Bronchial epithelial cell (primary cell): ENCODE results near the gene TENT4A. TPM values are rescaled to one million over a fixed set of nuclear protein-coding genes. Genes with fewer than 3 reads are reported as not detected.
A peak's percentile ranks its signal among the peaks of the same experiment; 100 is the strongest.

Source experiments
- DNase-seq: peaks from one replicate; pipeline ENCODE4 v3.0.0-alpha.2; 2010; ENCODE audit warnings: low read depth
- FAIRE-seq: peaks from 2 replicates; lab custom pipeline; 2011; peaks lifted over from hg19 to GRCh38; lab: Jason Lieb, UNC
- H3K27me3 ChIP-seq: 2 replicates; pipeline ENCODE4 v1.5.1; 2011; ENCODE audit warnings: low read length; ENCODE audit not compliant: control insufficient read depth, insufficient read depth
- H3K36me3 ChIP-seq: 2 replicates; pipeline ENCODE4 v1.5.1; 2011; ENCODE audit warnings: low read length; ENCODE audit not compliant: control insufficient read depth, insufficient read depth
- H3K4me3 ChIP-seq: 2 replicates; pipeline ENCODE4 v1.5.1; 2011; ENCODE audit warnings: mild to moderate bottlenecking, low read depth, low read length, control low read depth
- total RNA-seq: library from RNA; depleted of rRNA; stranded (reverse); fragments of >200 nt; gene quantifications from 2 replicates; pipeline ENCODE4 v1.2.1, GENCODE V29; 2014
- TF ChIP-seq, protein P1 (sequence below): IDR thresholded peaks from 2 replicates; pipeline ENCODE4 v1.5.1; 2011; ENCODE audit warnings: mild to moderate bottlenecking, moderate library complexity, low read length, control low read depth, inconsistent platforms; ENCODE audit not compliant: insufficient read depth, severe bottlenecking

The TENT4A gene
- total RNA-seq, 1 donor from 2014 or later, result 6.8 TPM

DNA sequence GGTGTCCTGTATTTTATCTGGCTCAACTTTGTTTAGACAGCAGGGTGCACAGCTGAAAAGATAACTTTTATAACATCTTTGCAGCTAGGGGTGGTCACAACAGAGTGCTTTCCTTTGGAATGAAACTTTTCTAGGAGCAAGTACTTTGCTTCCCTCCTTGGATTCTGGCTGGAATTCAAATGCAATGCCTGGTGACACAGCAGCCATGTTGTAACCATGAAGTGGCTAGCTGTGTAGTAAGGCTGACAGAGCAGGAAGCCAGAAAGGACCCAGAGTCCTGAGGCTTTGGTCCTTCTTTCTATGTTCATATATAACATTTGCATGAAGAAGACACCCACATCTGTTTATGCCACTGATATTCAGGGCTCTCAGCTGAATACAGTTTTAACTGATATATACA is 48.1 kb downstream of the TENT4A start:
- TF ChIP-seq, protein P1, sequence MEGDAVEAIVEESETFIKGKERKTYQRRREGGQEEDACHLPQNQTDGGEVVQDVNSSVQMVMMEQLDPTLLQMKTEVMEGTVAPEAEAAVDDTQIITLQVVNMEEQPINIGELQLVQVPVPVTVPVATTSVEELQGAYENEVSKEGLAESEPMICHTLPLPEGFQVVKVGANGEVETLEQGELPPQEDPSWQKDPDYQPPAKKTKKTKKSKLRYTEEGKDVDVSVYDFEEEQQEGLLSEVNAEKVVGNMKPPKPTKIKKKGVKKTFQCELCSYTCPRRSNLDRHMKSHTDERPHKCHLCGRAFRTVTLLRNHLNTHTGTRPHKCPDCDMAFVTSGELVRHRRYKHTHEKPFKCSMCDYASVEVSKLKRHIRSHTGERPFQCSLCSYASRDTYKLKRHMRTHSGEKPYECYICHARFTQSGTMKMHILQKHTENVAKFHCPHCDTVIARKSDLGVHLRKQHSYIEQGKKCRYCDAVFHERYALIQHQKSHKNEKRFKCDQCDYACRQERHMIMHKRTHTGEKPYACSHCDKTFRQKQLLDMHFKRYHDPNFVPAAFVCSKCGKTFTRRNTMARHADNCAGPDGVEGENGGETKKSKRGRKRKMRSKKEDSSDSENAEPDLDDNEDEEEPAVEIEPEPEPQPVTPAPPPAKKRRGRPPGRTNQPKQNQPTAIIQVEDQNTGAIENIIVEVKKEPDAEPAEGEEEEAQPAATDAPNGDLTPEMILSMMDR, result no peak
- DNase-seq (no peak), FAIRE-seq (no peak)
- Histone ChIP-seq H3K36me3 (peaks cover 3% of the 10 kb centered on the region), H3K27me3 (no peaks in the 10 kb centered on the region), H3K4me3 (no peak overlapping the region)

DNA sequence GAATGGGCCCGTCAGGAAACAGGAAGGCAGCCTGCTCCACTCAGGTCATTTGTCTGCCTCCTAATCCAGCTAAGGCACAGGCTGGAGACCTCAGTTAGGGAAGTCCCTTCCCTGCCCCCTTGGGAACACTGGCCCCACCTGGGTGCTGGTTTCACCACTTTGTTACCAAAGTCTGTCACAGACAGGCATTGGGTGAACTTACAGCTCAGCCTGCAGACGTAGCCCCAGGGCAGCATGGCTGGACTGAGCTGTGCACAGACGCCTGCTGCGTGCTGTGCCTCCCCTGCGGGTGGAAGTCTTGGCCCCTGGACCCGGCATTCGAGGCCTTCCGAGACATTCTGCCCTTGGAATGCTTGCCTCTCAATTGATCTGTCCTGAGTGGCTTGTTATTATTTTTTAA is 48.9 kb downstream of the TENT4A start:
- H3K4me3 ChIP-seq, result no peak overlapping the region
- FAIRE-seq (no peak), DNase-seq (no peak)
- H3K27me3 ChIP-seq, result no peaks in the 10 kb centered on the region
- TF ChIP-seq, protein P1, result no peak
- H3K36me3 ChIP-seq, result peaks cover 2% of the 10 kb centered on the region

DNA sequence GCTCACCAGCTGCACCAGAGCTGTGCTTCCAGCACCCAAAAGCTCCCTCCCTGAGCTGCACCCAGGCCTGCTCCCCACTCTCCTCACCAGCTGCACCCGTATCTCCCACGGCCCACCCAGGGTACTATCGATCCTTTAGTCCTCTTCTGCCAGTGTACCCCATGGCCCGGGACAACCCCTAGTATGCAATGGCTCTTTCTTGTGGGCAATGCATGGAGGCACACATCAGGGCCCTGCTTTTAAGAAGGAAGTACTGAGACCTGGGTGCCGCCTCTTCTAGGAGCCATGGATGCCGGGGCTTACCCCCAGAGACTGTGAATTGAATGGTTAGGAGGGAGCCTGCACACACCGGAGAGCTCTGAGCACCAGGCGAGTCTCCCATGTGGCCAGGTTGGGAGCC is 49.5 kb downstream of the TENT4A start:
- TF ChIP-seq, protein P1, result no peak

DNA sequence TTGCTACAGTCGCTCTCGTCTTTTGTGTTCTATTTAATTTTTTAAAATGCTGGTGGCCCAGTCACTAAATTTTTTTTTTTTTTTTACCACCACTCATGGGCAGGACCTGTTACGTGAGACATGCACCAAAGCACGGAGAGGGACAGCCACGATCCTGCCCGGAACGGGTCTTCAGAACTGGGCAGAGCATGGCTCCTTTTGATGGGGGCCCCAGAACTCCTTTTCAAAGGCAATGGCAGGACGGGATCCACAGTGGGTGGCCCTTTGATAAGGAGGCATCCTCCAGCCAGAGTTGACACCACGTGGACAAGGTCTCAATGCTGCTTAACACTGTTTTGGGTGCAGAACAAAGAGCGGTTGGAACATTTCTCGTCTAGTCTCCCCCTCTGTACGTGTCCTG is 50.0 kb downstream of the TENT4A start:
- H3K36me3 ChIP-seq, result no peaks in the 10 kb centered on the region
- no peak for DNase-seq
- no peaks in the 10 kb centered on the region for H3K27me3 ChIP-seq
- no peak for FAIRE-seq
- H3K4me3 ChIP-seq, result no peak overlapping the region
- TF ChIP-seq, protein P1, result no peak

More for the DNA sequence above, 49.5 kb downstream of the TENT4A start:
- H3K36me3 ChIP-seq, result peaks cover 2% of the 10 kb centered on the region
- no peak overlapping the region for H3K4me3 ChIP-seq
- no peaks in the 10 kb centered on the region for H3K27me3 ChIP-seq
- DNase-seq, result no peak
- no peak for FAIRE-seq

DNA sequence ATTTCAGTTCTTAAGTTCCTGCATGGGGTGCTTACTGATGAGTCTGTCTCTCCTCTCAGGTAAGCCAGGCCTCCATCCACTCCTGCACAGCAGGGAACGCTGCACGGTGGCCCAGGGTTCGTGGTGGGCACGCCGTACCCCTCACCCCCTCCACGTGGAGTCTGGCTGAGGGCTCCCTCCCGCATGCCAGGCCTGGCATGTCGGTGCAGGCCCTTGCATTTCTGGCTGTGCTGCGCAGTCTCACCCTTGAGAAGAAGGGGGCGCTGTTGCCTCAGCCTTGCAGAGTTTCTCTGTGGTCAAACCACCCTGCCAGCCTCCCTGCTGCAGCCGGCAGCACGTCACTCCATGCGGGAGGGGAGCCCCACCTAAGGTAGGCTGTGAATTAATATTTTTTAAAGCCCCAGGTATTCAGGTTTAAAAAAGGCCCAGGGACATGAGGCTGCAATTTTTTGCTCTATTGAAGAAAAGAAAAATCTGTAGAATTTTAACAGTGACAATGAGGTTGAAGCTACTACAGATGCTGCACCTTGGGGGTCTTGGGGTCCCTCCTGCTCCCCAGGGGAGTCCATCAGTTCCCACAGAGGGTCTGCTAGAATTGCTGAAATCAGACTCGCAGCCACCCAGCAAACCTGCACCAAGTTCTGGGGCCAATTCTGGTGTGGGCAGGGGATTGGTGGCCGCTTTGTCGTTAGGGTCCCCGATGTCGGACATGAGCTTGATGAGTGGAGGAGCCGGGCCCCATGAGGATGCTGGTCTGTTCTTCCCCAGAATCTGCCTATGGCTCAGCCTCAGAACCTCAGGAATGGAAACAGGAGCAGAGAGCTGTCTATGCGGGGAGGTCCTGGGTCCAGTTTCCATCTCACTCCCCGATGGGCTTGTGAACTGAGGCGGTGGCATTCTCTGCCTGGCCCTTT is 52.6 kb downstream of the TENT4A start:
- DNase-seq, result peak; percentile 81
- Histone ChIP-seq H3K4me3 (peak overlapping the region; percentile 19), H3K27me3 (no peaks in the 10 kb centered on the region), H3K36me3 (no peaks in the 10 kb centered on the region)
- TF ChIP-seq, protein P1, result peak; percentile 96
- no peak for FAIRE-seq
